ENCODE results near the gene SFRP5.

The SFRP5 gene

GRCh38 chr10:97734021-97734420, 37.8 kb downstream of the SFRP5 start:
- no peak for DNase-seq

- DNase-seq, result no peak
These were observed 38.5 kb downstream of the SFRP5 start for GRCh38 chr10:97733256-97733655.

- no peak for DNase-seq
These were observed 39.8 kb downstream of the SFRP5 start for GRCh38 chr10:97732052-97732359.

GRCh38 chr10:97731346-97732051, 40.3 kb downstream of the SFRP5 start:
- DNase-seq, result peak; percentile 25

DNA sequence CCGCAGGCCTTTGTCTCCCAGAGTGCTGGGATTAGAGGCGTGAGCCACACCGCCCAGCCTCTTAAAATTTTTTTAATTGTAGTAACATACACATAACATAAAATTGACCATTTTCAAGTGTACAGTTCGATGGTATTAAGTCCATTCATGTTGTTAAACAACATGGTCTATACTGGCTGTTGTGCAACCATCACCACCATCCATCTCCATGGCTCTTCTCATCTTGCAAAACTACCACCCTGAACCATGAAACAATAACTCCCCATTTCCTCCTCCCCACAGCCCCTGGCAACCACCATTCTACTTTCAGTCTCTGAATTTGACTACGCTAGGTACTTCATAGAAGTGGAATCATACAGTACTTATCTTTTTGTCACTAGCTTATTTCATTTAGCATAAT, 42.8 kb downstream of the SFRP5 start:
- DNase-seq, result no peak

DNA sequence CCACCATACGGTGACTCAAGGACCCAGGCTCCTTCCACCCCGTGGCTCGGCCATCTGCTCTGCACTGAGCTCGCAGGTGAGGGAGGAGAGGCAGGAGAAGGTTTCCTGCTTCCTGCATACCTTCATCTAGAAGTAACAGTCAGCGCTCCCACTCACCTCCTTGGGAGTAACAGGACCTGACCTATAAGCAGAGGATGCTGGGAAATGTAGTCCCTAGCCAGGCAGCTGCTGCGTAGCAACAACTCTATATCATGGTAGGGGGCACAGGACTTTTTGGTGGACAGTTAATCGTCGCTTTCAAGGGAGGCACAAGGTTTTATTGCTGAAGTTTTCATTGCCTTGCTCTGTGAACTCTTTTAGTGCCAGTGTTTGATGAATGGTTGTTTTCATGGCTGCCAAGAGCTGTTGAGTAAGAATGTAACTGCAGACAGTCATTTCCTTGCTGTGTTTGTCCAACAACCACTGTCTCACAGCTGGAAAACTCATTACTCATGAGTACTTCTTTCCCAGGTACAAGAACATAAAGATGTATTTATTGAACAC, 45.1 kb downstream of the SFRP5 start:
- DNase-seq, result no peak

DNA sequence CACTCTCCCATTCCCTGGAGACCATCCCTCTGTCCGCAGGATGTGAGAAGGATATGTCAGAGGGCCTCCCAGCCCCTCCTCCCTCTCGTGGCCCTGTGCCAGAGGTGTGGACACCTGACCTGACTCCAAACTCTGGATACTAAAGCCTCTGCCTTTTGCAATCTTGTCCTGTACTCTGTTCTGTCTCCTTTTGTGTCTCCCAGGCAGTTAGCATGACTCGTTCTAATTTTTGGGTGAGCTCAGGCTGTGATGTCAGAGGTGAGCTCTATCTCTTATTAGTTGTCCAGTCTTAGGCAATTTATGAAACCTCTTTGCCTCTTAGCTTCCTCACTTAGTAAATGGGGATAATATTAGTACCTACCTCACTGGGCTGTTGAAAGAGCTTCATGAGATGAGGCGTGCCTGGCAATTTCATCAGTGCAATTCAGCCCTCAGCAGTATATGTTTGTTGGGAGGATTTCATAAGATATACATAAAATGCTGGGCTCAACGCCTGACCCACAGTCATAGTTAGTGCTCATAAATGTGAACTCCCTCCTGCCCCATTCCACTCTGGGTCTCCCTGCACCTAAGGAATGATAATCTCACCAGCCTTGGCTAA, 47.4 kb downstream of the SFRP5 start:
- no peak for DNase-seq

GRCh38 chr10:97723001-97723400, 48.8 kb downstream of the SFRP5 start:
- DNase-seq, result no peak

GRCh38 chr10:97721871-97722780, 49.7 kb downstream of the SFRP5 start:
- DNase-seq, result no peak

GRCh38 chr10:97719602-97720001, 52.2 kb downstream of the SFRP5 start:
- no peak for DNase-seq

DNA sequence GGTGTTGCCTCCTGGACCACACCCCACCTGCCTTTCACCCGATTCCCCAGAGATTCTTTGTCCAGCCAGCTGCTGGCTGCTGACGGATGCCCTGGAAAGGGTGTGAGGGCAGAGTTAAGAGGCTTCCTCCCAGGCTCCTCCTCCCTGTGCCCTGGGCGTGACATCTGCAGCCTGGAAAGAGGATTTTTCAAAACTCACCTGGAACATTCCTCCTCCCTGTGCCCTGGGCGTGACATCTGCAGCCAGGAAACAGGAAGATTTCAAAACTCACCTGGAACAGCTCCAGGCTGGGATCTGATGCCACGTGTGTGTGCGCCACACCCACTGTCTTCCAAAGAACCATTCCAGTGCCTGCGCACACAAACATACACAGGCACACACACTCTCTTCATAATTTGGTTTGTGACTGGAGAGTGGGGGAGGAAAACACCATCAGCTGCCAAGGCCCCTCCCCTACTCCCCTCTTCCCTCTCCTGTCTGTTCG, 53.1 kb downstream of the SFRP5 start:
- no peak for DNase-seq

GRCh38 chr10:97718178-97718577, 53.6 kb downstream of the SFRP5 start:
- DNase-seq, result no peak

- no peak for DNase-seq
These were observed 54.2 kb downstream of the SFRP5 start for GRCh38 chr10:97717627-97718026.

All from NCI-H1092 (cell line).